Activated naive CD8-positive, alpha-beta T cell treated with anti-CD3 and anti-CD28 coated beads for 36 hours (primary cell): Measurements from ENCODE around the gene NAALADL1. TPM values are rescaled to one million over a fixed set of nuclear protein-coding genes. Genes with fewer than 3 reads are reported as not detected.

Experiments
- DNase-seq: peaks from one replicate; pipeline ENCODE4 v3.0.0; 2021
- H3K27ac Mint-ChIP-seq: one replicate; pipeline ENCODE4 v1.8.0; 2022; ENCODE audit warnings: mild to moderate bottlenecking, moderate library complexity, mixed read lengths
- H3K27me3 Mint-ChIP-seq: one replicate; pipeline ENCODE4 v1.8.0; 2022; ENCODE audit warnings: mild to moderate bottlenecking, mixed read lengths
- H3K36me3 Mint-ChIP-seq: one replicate; pipeline ENCODE4 v1.8.0; 2021; ENCODE audit warnings: mild to moderate bottlenecking, mixed read lengths
- H3K4me1 Mint-ChIP-seq: one replicate; pipeline ENCODE4 v1.8.0; 2021; ENCODE audit warnings: mixed read lengths
- H3K4me3 Mint-ChIP-seq: one replicate; pipeline ENCODE4 v1.8.0; 2022; ENCODE audit warnings: mild to moderate bottlenecking, moderate library complexity, mixed read lengths
- H3K9me3 Mint-ChIP-seq: one replicate; pipeline ENCODE4 v1.8.0; 2022; ENCODE audit warnings: mixed read lengths
- total RNA-seq, 2 experiments: library from RNA; stranded (reverse); gene quantifications; one replicate each; pipeline ENCODE4 v1.2.3, GENCODE V29; 2021

NAALADL1 gene
- total RNA-seq, 2 experiments from 2014 or later: 9.8 to 10.3 TPM

GRCh38 chr11:65087216-65087615 lies 28.9 kb upstream of the NAALADL1 start:
- peaks cover 23% of the 10 kb centered on the region for H3K36me3 Mint-ChIP-seq
- H3K9me3 Mint-ChIP-seq: no peaks in the 10 kb centered on the region
- H3K4me3 Mint-ChIP-seq: no peak overlapping the region
- peaks cover 4% of the 10 kb centered on the region for H3K27me3 Mint-ChIP-seq
- H3K4me1 Mint-ChIP-seq: peaks cover 19% of the 10 kb centered on the region
- no peak overlapping the region for H3K27ac Mint-ChIP-seq
- DNase-seq: no peak

- DNase-seq: no peak
- Mint-ChIP-seq H3K4me3 (no peak overlapping the region), H3K27me3 (peaks cover 4% of the 10 kb centered on the region), H3K9me3 (no peaks in the 10 kb centered on the region), H3K27ac (no peak overlapping the region), H3K4me1 (peaks cover 23% of the 10 kb centered on the region), H3K36me3 (peaks cover 25% of the 10 kb centered on the region)
Measured at GRCh38 chr11:65086809-65087208, 28.5 kb upstream of the NAALADL1 start.

- Mint-ChIP-seq H3K36me3 (peaks cover 36% of the 10 kb centered on the region), H3K4me3 (peak overlapping the region; percentile 97), H3K9me3 (no peaks in the 10 kb centered on the region), H3K27me3 (peaks cover 4% of the 10 kb centered on the region), H3K27ac (no peak overlapping the region), H3K4me1 (peaks cover 28% of the 10 kb centered on the region)
- DNase-seq: no peak
Measured at GRCh38 chr11:65085446-65085845, 27.1 kb upstream of the NAALADL1 start.

- Mint-ChIP-seq H3K4me1 (peaks cover 29% of the 10 kb centered on the region), H3K4me3 (peak overlapping the region; percentile 97), H3K27ac (peak overlapping the region; percentile 98), H3K27me3 (peaks cover 4% of the 10 kb centered on the region), H3K36me3 (peaks cover 37% of the 10 kb centered on the region), H3K9me3 (no peaks in the 10 kb centered on the region)
- DNase-seq: no peak
Measured at GRCh38 chr11:65084598-65085375, 26.4 kb upstream of the NAALADL1 start.

GRCh38 chr11:65083834-65084597 lies 25.7 kb upstream of the NAALADL1 start, which contains the start of the genes CDCA5 and ZFPL1:
Gene CDCA5, minus strand, starts transcription at chr11:65084040. Its CDS starts 62 bp downstream, at chr11:65083978.
Gene ZFPL1, plus strand, starts transcription at chr11:65084222. Its CDS starts 477 bp downstream, at chr11:65084699.
- Mint-ChIP-seq H3K4me1 (peaks cover 34% of the 10 kb centered on the region), H3K4me3 (peak within 1 kb of the TSS; percentile 97), H3K27me3 (peaks cover 4% of the 10 kb centered on the region), H3K27ac (peak within 1 kb of the TSS; percentile 98), H3K36me3 (peaks cover 40% of the 10 kb centered on the region), H3K9me3 (no peaks in the 10 kb centered on the region)
- DNase-seq: peak; percentile 97

GRCh38 chr11:65083134-65083833 lies 24.9 kb upstream of the NAALADL1 start:
- no peaks in the 10 kb centered on the region for H3K9me3 Mint-ChIP-seq
- peaks cover 4% of the 10 kb centered on the region for H3K27me3 Mint-ChIP-seq
- peaks cover 41% of the 10 kb centered on the region for H3K4me1 Mint-ChIP-seq
- H3K36me3 Mint-ChIP-seq: peaks cover 45% of the 10 kb centered on the region
- peak overlapping the region; percentile 97 for H3K4me3 Mint-ChIP-seq
- peak overlapping the region; percentile 98 for H3K27ac Mint-ChIP-seq
- DNase-seq: no peak

- H3K4me1 Mint-ChIP-seq: peaks cover 35% of the 10 kb centered on the region
- no peaks in the 10 kb centered on the region for H3K9me3 Mint-ChIP-seq
- H3K27me3 Mint-ChIP-seq: peaks cover 1% of the 10 kb centered on the region
- H3K36me3 Mint-ChIP-seq: peaks cover 67% of the 10 kb centered on the region
- H3K27ac Mint-ChIP-seq: peak overlapping the region; percentile 32
- H3K4me3 Mint-ChIP-seq: no peak overlapping the region
- DNase-seq: no peak
Measured at GRCh38 chr11:65078786-65079342, 20.5 kb upstream of the NAALADL1 start.

- Mint-ChIP-seq H3K27ac (no peak overlapping the region), H3K36me3 (peaks cover 64% of the 10 kb centered on the region), H3K27me3 (no peaks in the 10 kb centered on the region), H3K4me3 (no peak overlapping the region), H3K4me1 (peaks cover 35% of the 10 kb centered on the region), H3K9me3 (no peaks in the 10 kb centered on the region)
- peak; percentile 60 for DNase-seq
Measured at GRCh38 chr11:65078151-65078550, 19.8 kb upstream of the NAALADL1 start.

GRCh38 chr11:65077451-65077850 lies 19.1 kb upstream of the NAALADL1 start:
- Mint-ChIP-seq H3K27ac (no peak overlapping the region), H3K4me1 (peaks cover 28% of the 10 kb centered on the region), H3K9me3 (no peaks in the 10 kb centered on the region), H3K27me3 (no peaks in the 10 kb centered on the region), H3K4me3 (no peak overlapping the region), H3K36me3 (peaks cover 57% of the 10 kb centered on the region)
- no peak for DNase-seq

GRCh38 chr11:65072631-65072966 lies 14.2 kb upstream of the NAALADL1 start:
- Mint-ChIP-seq H3K9me3 (no peaks in the 10 kb centered on the region), H3K4me1 (no peaks in the 10 kb centered on the region), H3K27me3 (no peaks in the 10 kb centered on the region), H3K27ac (no peak overlapping the region), H3K36me3 (peaks cover 21% of the 10 kb centered on the region), H3K4me3 (no peak overlapping the region)
- no peak for DNase-seq

- Mint-ChIP-seq H3K27ac (no peak overlapping the region), H3K36me3 (peaks cover 17% of the 10 kb centered on the region), H3K4me3 (no peak overlapping the region), H3K9me3 (no peaks in the 10 kb centered on the region), H3K4me1 (no peaks in the 10 kb centered on the region), H3K27me3 (no peaks in the 10 kb centered on the region)
- DNase-seq: no peak
Measured at GRCh38 chr11:65071907-65072630, 13.7 kb upstream of the NAALADL1 start.

GRCh38 chr11:65069217-65069616 lies 10.9 kb upstream of the NAALADL1 start:
- Mint-ChIP-seq H3K9me3 (no peaks in the 10 kb centered on the region), H3K27ac (no peak overlapping the region), H3K4me3 (no peak overlapping the region), H3K4me1 (no peaks in the 10 kb centered on the region), H3K27me3 (no peaks in the 10 kb centered on the region), H3K36me3 (peaks cover 3% of the 10 kb centered on the region)
- no peak for DNase-seq

GRCh38 chr11:65067446-65067845 lies 9.1 kb upstream of the NAALADL1 start:
- Mint-ChIP-seq H3K9me3 (no peaks in the 10 kb centered on the region), H3K36me3 (no peaks in the 10 kb centered on the region), H3K4me1 (no peaks in the 10 kb centered on the region), H3K4me3 (no peak overlapping the region), H3K27ac (no peak overlapping the region), H3K27me3 (peaks cover 1% of the 10 kb centered on the region)
- DNase-seq: no peak

GRCh38 chr11:65066805-65067291 lies 8.5 kb upstream of the NAALADL1 start:
- Mint-ChIP-seq H3K4me3 (no peak overlapping the region), H3K27me3 (peaks cover 5% of the 10 kb centered on the region), H3K4me1 (no peaks in the 10 kb centered on the region), H3K9me3 (no peaks in the 10 kb centered on the region), H3K36me3 (no peaks in the 10 kb centered on the region), H3K27ac (no peak overlapping the region)
- no peak for DNase-seq
